ENCODE measurements around the gene ZFPL1.

DNA sequence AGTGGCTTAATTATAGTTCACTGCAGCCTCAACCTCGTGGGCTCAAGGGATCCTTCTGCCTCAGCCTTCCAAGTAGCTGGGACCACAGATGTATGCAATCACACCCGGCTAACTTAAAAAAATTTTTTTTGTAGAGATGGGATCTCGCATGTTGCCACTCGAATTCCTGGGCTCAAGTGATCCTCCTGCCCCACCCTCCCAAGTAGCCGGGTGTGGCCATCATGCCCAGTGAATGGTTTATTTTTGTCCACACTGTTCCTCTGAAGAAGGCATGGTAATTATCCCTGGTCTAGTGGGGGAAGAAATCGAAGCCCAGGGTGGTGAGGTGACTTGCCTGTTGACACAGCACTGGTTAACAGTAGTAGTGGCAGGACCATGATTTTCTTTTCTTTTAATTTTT is 41.1 kb upstream of the ZFPL1 start:
- TF ChIP-seq, protein P1, sequence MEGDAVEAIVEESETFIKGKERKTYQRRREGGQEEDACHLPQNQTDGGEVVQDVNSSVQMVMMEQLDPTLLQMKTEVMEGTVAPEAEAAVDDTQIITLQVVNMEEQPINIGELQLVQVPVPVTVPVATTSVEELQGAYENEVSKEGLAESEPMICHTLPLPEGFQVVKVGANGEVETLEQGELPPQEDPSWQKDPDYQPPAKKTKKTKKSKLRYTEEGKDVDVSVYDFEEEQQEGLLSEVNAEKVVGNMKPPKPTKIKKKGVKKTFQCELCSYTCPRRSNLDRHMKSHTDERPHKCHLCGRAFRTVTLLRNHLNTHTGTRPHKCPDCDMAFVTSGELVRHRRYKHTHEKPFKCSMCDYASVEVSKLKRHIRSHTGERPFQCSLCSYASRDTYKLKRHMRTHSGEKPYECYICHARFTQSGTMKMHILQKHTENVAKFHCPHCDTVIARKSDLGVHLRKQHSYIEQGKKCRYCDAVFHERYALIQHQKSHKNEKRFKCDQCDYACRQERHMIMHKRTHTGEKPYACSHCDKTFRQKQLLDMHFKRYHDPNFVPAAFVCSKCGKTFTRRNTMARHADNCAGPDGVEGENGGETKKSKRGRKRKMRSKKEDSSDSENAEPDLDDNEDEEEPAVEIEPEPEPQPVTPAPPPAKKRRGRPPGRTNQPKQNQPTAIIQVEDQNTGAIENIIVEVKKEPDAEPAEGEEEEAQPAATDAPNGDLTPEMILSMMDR (IDR thresholded peaks at IDR 0.05; ENCODE audit: insufficient read depth, low read depth, low read length) = no peak
- no peak for TF ChIP-seq EZH2 (IDR thresholded peaks at IDR 0.05; ENCODE audit: insufficient read depth, low read length)

All from astrocyte (in vitro differentiated cells and primary cell).